Right renal pelvis (tissue), 4 donors: ENCODE data around the gene FURIN. TPM values are rescaled to one million over a fixed set of nuclear protein-coding genes. Genes with fewer than 3 reads are reported as not detected.
"Not testable (repeated sequence)": the region's sequence is repeated elsewhere in the genome, so short reads cannot be mapped to it uniquely, and the experiment has no call there.

Experiments
- DNase-seq, 4 donors: peaks; one replicate each; pipeline ENCODE4 v3.0.0-alpha.2; 2013; ENCODE audit warnings: low read depth in 4 of 4, low spot score in 3 of 4, missing footprints in 1 of 4
- polyA plus RNA-seq, 4 donors: library from polyadenylated mRNA; unstranded; fragments of 120-200 nt; gene quantifications; one replicate each; pipeline ENCODE4 v1.2.1, GENCODE V29; 2013; ENCODE audit not compliant: insufficient read length in 4 of 4

The FURIN gene
- 10 to 100 TPM; 47.2 to 58.7 (median 48.9) TPM for polyA plus RNA-seq

DNA sequence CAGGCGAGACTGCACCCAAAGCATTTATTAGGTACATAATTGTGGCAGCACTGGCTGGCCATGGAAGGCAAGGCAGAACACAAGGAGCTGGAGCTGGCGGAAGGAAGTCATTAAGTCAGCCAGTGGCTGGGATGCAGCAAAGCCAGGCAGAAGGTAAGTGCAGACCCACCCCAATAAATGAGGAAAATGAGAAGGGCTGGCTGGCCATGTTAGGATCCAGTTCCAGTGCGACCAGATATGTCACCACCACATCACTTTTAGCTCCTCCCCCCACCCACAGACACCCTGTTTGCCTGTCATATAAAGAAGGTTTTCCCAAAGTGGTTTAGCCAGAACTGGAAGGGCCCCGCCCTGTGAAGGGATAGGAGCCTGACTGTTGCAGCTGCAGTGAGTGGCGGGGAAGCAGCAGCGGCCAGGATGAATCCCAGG lies at the start of gene FURIN:
Gene FURIN, plus strand, starts transcription at position 328 of the 429 bp plus-strand sequence. CDS start 7,153 bp downstream, outside the sequence.
- no peak for DNase-seq

DNA sequence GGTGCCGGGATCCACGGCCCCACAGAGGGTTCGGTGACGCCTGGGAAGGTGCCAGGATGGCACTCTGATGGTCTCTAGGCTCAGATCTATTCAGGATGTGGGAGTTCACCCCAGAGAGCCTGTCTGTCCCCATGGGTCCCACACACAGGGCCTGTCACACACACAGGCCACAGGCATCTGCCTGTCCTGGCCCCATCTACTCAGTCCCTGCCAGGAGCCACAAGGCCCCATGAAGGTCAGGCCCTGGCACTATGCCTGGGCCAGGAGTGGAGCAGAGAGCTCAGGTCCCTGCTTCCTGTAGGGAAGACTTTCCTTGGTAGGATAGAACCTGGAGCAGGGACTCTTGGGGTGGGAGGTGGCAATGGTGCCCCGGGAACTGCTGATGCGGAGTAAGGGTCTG lies 49.0 kb upstream of the FURIN start:
- DNase-seq, result no peak

DNA sequence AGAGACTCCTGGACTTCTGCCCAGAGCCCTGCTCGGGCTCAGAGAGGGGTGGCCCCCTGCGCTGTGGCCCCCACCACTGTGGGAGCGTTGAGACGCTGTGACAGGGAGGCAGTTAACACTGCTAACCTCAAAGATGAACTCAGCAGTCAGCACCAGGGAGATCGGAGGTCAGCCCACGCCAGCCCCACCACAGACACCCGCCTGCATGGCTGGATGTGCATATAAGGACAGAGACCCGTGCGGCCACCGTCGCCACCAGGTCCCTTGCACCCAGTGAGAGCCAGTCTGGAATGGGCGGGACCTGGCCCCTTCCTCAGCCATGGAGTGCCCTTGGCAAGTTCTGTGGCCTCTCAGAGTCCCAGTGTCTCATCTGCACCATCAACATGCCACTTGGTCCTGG lies 48.5 kb upstream of the FURIN start:
- no peak for DNase-seq

DNA sequence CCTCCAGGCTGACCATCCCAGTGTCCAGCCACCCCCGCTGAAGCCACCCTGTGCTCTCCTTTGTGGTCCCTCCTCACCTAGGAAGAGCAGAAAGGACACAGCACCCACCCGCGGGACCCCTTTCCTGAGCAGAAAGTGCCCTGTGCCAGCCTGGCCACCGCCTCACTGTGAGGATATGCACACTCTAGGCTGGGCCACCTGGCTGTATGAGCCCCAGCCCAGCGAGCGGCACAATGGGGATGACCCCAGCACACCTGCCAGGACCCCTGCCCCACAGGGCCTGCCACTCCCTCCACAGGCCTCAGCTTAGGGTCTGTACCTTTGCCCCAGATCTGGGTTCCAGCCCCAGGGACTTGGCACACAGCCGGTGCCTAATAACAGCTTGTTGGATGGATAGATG lies 47.9 kb upstream of the FURIN start:
- no peak for DNase-seq

DNA sequence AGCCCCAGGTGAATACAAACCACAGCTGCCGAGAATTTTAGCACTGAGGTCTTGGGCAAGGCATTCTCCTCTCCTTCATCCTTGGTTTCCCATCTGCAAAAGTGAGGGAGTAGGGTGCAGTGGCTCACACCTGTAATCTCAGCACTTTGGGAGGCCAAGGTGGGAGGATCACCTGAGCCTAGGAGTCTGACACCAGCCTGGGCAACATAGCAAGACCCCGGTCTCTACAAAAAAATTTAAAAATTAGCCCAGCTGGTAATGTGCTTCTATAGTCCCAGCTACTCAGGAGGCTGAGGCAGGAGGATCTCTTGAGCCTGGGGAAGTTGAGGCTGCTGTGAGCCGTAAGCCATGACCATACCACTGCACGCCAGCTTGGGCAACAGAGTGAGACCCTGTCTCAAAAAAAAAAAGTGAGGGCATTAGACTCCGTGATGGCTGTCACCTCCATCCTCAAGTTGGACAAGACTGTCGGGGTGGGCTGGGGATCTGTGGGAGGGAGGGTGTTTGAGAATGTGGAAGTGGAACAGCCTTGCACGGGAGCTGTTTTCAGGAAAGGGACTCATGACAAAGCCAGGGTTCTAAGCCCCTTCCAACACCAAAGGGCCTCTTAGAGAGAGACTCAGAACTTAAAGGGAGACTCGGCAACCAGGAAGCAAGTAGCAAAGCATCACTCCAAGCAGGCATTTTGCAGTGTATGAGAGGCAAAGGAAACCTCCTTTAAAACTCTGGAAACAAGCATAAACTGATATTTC lies 46.0 kb upstream of the FURIN start:
- DNase-seq, result no peak

DNA sequence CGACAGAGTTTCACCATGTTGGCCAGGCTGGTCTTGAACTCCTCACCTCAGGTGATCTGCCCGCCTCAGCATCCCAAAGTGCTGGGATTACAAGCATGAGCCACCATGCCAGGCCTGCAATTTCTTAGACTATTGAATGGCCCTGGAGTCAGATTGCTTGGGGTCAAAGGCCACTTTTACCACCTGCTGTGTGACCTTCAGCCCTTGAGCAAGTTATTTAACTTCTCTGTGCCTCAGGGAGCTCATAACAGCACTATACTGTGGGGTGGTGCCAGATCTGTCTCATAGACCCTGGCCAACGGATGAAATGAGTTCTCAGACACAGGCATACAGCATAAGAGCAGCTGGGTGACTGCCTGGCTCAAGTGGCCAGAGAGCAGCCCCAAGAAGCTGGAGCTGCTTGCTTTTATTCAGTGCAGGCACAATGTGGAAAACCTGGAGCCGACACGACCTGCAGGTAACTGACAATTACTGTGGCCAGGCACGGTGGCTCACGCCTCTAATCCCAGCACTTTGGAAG lies 44.9 kb upstream of the FURIN start:
- no peak for DNase-seq

DNA sequence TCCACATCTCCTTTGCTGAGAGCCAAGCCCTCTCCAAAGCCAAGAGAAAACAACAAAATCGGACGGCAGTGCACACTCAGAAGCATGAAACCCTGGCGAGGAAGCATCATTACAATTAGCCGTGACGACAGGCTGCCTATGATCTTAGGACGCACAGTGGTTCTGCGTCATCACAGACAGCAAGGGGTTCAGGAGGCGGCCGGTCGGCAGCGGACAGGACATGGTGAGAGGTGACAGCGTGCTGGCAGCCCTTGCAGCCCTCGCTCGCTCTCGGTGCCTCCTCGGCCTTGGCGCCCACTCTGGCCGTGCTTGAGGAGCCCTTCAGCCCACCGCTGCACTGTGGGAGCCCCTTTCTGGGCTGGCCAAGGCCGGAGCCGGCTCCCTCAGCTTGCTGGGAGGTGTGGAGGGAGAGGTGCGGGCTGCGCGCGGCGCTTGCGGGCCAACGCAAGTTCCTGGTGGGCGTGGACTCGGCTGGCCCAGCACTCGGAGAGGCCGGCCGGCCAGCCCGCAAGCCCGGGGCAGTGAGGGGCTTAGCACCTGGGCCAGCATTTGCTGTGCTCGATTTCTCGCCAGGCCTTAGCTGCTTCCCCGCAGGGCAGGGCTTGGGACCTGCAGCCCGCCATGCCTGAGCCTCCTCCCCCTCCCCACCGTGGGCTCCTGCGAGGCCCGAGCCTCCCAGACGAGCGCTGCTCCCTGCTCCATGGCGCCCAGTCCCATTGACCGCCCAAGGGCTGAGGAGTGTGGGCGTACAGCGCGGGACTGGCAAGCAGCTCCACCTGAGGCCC lies 43.1 kb upstream of the FURIN start:
- not testable (repeated sequence) for DNase-seq

DNA sequence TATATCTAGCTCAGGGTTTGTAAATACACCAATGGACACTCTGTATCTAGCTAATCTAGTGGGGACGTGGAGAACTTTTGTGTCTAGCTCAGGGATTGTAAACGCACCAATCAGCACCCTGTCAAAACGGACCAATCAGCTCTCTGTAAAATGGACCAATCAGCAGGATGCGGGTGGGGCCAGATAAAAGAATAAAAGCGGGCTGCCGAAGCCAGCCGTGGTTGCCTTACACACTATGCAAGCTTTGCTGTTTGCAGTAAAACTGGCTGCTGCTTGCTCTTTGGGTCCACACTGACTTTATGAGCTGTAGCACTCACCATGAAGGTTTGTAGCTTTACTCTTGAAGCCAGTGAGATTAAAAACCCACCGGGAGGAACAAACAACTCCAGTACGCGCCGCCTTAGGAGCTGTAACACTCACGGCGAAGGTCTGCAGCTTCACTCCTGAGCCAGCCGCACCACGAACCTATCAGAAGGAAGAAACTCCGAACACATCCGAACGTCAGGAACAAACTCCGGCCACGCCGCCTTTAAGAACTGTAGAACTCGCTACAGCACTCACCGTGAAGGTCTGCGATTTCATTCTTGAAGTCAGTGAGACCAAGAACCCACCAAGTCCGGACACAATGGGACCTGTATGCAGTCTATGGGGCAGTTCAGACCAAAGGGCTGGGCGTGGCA lies 42.0 kb upstream of the FURIN start:
- not testable (repeated sequence) for DNase-seq

DNA sequence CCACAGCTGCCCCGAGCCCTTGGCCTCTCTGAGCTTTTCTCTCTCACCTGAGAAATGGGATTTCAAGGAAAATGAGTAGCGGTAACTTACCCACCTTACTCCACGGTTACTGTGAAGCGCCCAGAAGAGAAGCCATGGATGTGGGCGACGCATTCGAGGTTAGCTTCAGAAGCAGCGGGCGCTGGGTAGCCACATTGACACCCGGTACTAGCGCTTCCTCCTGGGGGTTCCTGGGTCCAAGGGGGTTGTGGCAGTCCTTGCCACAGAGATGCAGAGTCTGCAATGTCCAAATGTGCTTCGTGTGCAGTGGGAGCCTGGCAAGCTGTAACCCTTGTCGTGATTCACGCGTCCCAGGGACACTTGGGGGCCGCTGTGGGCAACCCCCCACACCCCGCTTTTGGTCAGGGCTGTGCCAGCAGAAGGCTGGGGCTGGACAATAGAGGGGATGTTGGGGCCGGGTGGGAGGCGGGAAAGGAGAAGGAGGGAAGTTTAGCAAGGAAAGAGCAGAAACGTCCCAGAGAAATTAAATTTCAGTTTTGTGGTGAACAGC lies 41.4 kb upstream of the FURIN start:
- no peak for DNase-seq

DNA sequence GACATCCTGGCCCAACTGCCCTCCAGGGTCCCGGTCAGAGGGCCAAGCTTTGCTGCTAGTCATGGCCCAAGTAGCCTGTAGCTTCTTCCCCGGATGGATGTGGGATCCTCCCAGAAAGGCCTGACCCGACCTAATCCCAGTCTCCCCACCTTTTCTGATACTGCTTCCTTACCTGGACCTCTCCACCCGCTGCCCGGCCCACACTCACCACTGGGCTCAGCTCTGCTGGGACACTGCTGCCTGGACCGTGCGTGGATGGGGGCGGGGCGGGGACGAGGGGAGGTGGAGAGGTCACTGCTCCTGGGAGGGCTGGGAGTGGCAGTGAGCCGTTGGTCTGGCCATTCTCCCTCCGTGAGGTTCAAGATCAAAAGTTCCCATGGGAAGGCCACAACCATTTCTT lies 40.3 kb upstream of the FURIN start:
- no peak for DNase-seq

DNA sequence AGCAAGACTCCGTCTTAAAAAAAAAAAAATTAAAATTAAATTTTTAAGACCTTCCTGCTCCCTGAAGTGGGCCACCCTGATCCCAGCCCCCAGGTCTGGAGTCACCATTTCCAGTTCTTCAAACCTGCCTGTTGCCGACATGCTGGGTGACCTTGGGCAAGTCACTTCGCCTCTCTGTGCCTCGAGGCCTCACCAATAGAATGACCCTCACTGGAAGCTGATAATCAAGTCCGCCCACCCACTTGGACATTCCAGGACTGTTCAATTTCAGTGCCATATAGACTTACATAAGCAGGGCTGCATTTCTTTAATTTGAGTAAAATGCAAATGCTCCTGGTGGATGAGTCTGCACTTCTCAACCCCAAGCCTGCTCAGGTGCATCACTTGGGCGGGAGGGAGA lies 39.3 kb upstream of the FURIN start:
- DNase-seq, result no peak

DNA sequence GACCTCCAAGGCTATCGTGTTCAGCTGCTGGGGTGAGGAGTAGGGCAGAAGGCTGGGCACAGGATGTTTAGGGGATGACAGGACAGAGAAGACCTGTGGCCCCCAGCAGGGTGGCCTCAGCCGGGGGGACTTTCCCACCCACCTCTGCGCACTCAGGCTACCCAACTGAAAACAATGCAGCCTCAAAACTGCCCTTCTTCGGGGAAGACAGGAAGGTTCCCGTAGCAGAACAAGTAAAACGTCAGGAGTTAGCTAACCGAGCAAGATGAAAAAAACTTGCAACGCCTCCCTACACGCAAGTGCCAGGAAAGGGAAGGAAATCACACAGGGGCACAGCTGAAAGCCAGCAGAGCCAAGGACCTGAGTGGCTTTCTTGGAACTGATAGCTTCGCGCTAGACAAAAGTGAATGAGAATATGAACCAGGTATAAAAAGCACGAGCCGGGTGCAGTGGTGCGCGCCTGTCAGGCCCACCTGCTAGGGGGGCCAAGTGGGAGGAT lies 38.4 kb upstream of the FURIN start:
- DNase-seq, result no peak

DNA sequence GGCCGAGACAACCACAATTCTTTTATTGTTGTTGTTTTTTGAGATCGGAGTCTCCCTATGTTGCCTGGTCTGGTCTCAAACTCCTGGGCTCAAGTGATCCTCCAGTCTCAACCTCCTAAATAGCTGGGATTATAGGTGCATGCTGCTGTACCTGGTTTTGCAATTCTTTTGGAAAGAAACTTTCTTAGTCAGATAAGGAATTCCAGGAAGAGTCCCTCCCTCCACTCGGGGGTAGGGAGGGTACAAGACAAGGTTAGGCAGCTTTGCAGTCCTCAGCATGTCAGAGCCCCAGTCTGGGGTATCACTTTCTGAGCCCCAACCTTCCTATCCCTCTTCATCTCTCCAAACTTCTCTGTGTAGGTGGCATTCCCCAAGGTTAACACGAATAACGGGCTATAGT lies 33.8 kb upstream of the FURIN start:
- no peak for DNase-seq

DNA sequence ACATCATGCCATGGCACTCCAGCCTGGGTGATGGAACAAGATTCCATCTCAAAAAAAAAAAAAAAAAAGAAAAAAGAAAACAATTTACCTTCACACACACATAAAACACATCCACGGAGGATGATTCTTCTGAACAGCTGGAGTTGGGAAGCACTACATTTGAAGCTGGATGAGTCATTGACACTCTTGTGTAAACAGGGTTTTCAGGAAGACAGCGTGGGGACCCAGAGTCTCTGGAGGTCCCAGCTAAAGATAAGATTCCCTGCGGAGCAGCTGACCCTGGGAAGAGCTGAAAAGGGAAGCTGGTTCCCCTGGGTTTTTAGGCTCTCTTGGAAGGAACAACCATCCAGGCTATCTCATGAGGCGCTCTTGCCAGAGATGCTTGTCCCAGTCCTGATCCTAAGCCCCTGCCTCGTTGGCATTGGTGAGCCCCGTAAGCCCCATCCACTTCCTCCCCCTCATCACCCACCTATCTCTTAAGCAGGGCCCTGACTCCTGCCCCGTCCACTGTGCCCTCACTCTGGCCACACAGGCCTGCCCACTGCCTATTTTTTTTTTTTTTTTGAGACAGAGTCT lies 32.0 kb upstream of the FURIN start:
- no peak for DNase-seq

DNA sequence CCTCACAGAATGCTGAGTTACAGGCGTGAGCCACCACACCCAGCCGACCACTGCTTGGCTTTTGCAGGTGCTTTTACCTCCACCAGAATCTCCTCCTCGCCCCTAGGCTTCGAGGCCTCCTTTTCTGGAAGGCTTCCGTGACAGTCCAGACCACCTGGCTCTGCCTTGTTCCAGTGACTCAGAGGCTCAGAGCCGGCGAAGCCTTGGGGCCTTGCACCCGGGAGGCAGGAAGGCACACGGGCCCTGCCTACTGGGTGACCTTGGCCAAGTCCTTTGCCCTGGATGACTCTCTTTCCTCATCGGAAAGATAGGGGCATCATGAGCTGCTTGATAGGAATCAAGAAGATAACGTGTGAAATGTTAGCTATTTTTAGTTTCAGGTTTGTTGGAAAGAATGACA lies 31.3 kb upstream of the FURIN start:
- no peak for DNase-seq

DNA sequence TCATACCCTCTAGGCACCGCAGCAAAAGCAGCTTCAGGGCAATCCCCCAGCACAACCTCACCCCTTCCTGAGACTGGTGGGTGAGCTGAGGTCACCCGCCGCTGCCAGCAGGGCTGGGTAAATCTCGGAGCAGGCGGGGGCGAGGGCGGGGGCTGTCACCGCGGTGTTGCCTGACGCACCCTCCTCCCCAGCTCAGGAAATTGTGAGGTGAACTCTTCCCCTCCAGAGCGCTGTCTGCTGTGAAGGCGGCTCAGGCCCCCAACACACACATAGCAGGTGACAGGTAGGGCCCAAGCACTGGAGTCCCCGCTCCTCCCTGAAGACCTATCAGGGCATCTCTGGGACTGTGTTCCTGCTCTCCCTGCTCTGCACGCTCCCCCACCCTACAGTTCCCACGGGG lies 30.2 kb upstream of the FURIN start:
- DNase-seq, result no peak

DNA sequence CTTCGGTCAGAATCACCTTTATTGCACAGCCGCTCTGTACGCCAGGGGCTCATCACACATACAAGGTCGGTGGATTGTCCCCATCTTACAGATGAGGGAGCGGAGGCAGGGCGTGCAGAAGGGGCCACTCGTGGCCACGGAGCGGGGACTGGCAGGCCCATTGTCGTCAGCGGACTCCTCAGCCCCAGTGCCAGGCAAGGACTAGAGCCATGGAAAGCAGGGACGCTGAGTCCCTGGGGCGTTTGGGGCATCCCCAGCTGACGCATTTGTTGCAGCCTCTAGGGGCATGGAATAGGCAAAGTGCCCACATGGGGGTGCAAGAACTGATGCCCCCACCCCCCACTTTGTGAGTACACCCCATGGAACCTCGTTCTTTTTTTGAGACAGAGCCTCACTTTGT lies 29.8 kb upstream of the FURIN start:
- no peak for DNase-seq

DNA sequence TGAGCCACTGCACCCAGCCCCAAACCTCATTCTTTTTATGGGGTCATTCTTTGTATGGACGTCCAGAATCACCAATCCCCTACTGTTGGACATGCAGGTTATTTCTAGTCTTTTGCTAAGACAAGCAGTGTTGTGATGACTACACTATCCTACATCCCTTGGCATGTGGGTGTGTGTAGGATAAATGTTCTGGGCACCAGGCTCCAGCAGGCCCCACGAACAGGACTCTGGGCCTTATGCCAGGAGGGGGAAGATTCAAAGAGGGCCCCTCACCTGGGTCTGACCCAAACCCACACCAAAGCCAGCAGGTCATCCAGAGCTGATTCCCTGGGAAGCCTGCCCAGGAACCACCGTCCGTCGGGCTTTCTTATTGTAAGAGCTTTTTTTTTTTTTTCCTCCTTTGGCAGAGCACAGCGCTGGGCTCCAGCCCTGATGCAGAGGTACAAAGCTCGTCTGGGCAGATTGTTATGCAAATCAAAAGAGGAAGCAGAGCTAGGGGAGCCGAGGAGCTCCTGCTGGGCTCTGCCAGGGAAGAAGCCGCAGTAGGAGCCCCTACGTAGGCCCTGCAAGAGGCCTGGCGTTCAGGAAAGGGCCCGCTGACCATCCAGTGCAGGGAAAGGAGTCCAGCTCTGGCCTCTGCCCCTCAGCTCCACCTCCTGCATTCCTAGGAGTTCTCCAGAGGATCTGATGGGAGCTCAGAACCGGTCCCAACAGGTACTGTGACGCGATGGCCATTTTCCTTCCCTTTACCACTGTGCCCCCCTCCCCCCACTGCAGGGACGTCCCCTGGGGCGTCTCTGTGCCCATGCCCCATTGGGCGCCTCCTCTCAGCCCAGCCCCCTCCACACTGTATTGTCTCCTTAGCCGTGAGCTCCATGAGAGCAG lies 29.0 kb upstream of the FURIN start:
- no peak for DNase-seq

DNA sequence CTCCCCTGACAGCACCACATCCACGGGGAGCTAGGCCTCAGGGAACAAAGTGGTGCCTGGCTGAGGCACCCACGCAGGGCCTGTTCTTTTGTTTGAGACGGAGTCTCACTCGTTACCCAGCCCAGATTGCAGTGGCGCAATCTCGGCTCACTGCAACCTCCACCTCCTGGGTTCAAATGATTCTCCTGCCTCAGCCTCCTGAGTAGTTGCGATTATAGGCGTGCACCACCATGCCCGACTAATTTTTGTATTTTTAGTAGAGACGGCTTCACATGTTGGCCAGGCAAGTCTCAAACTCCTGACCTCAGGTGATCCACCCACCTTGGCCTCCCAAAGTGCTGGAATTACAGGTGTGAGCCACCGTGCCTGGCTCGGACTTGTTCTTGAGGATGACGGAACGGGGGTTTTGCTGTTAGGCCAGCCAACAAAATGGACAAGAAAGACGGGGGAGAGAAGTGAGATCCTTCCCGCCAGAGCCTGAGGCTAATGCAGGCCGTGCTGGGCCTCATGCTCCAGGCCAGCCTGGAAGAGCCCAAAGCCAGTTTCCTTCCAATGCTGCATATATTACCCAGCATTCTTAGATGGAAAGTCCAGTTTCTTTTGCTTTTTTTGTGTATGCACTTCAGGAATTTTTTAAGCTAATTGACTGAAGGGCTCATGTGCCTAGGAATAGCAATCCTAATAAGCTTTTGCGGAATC lies 28.1 kb upstream of the FURIN start:
- DNase-seq, result no peak
